ENCODE measurements around the gene ATP8A2.
"Not testable (repeated sequence)": the region's sequence is repeated elsewhere in the genome, so short reads cannot be mapped to it uniquely, and the experiment has no call there.

ATP8A2 gene

DNA sequence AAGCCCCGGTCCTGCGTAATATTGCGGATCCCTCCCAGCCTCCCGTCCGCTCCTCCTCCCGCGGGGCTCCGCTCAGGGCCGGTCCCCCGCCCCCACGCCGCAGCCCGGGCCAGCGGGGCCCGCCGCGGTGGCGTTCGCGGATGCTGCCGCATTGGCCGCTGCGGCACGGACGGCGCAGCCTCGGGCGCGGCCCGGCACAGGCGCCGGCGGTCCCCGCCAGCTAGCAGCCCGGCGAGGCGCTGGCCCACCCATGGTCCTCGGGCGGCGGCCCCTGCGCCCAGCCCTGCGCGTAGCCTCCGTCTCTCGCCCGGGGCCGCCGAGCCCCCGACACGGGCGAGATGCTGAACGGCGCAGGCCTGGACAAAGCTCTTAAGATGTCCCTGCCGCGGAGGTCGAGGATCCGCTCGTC lies at the start of gene ATP8A2:
TSS of gene ATP8A2 (plus strand) at position 100 of the 409 bp plus-strand sequence. CDS start at position 339, 239 bp downstream.
- no peak for DNase-seq

DNA sequence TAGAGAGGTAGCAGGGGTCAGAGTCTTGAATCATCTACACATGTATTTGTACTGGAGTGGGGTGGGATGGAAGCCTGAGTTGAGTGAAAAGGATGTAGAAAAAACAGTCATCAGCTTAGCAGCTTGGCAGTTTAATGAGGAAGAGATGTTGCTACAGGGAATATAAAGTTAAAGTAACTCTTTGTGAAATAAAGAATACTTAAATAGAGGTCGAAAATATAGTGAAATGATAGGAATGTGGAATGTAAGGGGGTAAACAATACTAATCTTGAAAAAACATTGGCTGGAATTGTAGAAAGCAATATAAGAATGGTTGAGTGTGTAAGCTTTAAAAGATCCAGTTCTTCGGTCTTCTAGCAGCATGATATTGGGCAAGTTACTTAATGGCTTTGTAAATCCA lies 47.7 kb upstream of the ATP8A2 start:
- DNase-seq = no peak

DNA sequence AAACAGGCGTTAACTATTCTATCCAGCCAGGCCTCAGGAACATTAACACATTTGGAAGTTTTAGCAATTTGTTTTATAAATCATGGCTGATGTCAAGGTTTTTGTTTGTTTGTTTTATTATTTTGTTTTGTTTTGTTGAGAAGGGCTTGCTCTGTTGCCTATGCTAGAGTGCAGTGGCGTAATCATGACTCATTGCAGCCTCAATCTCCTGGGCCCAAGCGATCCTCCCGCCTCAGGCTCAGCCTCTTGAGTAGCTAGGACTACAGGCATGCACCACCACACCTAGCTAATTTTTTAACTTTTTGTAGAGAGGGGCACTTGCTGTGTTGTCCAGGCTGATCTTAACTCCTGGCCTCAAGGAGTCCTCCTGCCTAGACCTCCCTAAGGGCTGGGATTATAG lies 42.1 kb upstream of the ATP8A2 start:
- no peak for DNase-seq

DNA sequence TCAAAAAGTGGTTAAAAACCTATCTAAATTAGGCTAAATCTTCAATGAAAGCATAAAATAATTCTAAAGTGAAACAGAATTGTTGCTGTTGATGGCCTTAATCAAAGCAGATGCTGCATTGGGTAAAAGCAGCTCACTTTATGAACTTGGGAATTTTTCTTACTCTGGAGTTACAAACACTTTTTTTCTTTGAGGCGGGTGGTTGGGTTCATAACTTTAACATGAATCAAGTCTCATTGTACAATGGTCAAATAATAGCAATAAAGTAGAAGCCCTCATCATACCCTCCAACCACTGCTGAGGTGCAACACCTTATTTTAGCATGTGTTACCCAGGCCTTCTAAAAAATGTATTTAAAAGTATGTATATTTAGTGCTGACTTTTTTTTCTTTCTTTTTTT lies 41.2 kb upstream of the ATP8A2 start:
- no peak for DNase-seq

DNA sequence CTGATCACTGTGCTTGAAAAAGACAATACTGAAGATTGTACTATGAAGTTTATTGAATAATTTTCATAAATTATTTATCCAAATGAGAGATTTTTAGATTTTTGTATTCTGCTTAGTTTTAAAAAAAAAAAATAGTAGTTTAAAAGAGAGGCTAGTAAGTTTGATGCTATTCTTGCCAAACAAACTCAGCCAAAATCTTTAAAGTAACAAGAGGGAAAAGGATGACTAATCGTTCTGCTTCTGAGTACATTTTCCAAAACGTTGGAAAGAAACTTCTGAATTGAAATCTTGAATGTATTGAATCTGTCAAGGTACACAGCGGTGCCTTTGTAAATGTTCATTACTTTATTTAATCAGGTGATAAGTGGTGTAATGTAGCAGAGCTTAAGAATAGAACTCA lies 35.9 kb upstream of the ATP8A2 start:
- DNase-seq = no peak

DNA sequence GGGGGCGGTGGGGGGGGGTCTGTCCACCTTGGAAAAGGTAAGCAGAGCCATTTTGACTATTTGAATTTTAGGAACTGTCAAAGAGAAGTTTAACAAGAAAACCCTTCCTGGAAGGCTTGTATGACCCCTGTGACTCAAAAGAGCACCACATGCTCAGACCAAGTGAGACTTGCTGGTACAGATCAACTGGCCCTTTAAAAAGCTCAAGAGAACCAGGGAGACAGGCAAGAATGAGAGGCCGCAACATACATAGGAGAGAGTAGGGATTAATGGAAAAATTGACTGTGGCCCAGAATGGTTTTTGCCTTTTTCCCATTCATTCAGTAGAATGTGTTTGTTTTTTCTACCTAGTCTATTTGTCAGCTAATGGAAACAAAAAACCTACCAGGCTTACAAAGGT lies 26.2 kb upstream of the ATP8A2 start:
- no peak for DNase-seq

DNA sequence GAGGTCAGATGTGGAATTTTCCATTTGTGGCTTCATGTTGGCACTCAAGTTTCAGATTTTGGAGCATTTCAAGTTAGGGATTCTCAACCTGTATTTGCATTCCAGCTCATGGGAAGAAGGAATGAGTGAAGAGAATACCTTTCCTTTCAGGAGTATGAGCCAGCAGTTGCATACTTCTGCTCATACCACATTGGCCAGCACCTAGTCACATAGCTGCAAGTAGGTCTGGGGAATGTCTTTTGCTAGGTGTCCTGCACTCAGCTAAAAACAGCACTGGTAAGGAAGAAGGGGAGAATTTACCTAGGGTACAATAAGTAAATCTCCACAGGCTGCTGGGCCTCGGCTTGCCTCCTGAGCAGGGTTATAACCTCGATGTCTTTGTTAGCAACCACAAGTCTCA lies 24.6 kb upstream of the ATP8A2 start:
- no peak for DNase-seq

DNA sequence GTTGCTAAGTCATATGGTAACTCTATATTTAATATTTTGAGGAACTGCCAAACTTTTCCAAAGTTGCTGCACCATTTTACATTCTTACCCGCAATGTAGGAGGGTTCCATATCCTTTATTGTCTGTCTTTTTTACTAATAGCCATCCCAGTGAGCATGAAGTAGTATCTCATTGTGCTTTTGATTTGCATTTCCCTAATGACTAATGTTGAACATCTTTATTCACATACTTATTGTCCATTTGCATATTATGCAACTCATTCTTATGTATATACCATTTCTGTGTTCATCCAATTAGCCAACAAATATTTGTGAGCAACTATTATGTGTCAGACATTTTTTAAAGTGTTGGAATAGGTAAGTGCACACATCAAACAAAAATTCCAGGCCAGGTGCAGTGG lies 20.4 kb upstream of the ATP8A2 start:
- no peak for DNase-seq

DNA sequence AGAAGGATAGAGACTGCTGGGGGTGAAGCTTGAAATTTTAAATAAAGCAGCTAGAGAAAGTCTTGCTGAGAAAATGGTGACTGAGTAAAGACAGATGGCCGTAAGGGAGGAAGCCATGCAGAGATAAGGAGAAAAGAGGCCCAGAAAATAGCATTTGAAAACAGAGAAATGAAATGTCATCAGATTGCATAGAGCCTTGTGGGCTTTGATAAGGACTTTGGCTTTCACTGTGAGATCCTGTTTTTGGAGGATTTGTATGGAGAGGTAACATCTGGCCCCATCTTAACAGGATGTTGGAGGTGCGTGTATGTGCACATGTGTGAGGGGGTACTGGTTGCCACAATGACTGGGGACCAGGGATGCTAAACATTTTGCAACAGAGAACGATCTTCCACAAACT lies 19.5 kb upstream of the ATP8A2 start:
- no peak for DNase-seq

DNA sequence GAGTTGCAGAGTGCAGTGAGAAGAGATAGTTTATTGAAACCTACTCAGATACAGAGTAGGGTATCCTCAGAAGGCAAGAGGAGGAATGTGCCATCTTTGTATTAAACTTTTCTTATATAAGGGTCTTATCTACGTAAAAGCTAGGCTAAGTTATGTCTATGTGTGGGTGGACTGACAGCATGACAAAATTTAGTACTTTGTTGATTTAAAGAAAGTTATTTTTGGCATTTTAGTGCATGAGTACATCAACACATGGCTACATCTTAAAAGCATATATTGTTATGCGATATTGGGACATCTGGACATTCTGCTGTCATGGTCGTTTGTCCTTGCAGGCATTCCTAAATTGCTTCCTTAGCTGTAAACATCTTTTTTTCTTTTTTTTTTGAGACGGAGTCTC lies 19.0 kb upstream of the ATP8A2 start:
- no peak for DNase-seq

DNA sequence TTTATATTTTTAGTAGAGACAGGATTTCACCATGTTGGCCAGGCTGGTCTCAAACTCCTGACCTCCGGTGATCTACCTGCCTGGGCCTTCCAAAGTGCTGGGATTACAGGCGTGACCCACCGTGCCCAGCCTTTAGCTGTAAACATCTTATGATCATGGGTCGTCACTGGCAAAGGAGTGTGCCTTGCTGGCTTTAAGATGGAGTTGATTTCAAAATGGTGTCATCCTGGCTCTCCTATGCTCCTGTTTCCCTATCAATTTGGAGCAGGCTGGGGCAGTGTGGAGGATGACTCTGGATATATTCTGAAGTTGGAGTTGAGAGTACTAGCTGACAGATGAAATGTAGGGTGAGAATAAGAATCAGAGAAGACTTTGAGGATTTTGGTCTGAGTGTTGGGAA lies 18.4 kb upstream of the ATP8A2 start:
- no peak for DNase-seq

DNA sequence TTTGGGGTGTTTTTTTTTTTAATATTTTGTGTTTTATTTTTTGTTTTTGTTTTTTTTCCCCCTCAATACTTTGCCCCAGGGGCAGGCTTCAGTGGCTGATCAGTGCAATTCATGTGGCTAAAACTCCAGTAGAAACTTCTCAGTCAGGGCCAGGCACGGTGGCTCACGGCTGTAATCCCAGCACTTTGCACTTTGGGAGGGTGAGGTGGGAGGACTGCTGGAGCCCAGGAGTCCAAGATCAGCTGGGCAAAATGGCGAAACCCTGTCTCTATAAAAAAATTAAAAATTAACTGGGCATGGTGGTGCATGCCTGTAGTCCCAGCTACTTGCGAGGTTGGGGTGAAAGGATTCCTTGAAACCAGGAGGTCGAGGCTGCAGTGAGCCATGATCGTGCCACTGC lies 17.4 kb upstream of the ATP8A2 start:
- no peak for DNase-seq

DNA sequence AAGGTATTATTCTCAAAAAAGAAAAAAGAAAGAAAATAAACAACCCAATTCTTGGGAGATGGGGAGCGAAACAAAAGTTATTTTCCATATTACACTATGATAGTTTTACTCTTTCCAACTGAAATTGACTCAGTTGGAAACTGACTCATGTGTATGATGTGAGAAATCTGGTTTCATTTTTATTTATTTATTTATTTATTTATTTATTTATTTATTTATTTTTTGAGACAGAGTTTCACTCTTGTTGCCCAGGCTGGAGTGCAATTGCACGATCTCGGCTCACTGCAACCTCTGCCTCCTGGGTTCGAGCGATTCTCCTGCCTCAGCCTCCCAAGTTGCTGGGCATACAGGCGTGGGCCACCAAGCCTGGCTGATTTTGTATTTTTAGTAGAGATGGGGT lies 11.3 kb upstream of the ATP8A2 start:
- DNase-seq = not testable (repeated sequence)

DNA sequence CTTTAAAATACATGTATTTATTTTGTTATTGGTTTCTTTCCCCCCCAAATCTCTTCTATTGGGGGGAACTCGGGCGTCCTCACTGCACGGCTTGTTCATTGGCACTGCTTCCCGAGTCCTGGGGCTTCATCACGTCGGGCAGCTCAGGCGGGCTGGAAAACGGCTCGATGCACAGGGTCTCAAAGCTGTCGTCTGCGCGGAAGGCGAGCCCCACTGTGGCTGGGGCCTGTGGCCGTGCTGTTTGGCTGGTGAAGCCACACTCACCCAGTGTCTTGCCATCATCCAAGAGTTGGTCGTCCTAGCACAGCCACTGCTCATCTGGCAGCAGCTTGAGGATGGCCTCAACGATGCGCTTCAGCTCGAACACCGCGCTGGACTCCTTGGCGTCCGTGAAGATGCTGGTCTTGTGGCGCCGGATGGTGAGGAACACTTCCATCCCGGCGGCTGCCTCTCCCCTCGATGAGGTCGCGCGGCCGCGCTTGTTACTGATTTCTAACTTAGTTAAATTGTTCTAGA lies 6.0 kb upstream of the ATP8A2 start:
- DNase-seq = no peak

DNA sequence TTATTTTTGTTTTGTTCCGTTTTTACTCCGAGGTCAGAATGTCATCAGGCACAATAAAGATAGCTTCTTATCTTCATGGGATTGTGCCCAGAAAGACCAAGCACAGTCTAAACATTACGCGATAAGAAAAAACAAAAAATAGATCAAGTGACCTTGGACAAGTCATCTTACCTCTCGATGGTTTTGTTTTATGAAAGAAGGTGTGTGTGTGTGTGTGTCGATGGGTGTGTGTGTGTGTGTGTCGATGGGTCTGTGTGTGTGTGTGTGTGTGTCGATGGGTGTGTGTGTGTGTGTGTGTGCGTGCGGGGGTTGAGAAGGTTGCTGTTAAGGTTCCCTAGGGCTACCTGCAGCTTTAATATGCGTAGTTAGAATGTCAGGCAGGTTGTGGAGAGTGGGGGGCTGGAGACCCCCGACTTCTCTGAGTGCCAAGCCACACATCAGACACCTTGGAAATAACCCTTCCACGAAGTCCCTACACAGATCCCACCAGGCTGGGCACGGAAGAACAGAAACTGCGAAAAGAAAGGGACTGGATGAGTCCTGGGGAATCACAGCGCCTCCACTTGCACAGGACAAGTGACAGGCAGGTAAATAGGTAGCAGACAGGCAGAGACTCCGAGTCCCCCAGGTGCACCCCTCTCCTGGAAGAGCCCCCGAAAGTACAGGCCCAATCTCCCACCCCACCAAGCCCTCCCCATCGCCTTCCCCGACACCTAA lies 458 bp upstream of the ATP8A2 start:
- no peak for DNase-seq

DNA sequence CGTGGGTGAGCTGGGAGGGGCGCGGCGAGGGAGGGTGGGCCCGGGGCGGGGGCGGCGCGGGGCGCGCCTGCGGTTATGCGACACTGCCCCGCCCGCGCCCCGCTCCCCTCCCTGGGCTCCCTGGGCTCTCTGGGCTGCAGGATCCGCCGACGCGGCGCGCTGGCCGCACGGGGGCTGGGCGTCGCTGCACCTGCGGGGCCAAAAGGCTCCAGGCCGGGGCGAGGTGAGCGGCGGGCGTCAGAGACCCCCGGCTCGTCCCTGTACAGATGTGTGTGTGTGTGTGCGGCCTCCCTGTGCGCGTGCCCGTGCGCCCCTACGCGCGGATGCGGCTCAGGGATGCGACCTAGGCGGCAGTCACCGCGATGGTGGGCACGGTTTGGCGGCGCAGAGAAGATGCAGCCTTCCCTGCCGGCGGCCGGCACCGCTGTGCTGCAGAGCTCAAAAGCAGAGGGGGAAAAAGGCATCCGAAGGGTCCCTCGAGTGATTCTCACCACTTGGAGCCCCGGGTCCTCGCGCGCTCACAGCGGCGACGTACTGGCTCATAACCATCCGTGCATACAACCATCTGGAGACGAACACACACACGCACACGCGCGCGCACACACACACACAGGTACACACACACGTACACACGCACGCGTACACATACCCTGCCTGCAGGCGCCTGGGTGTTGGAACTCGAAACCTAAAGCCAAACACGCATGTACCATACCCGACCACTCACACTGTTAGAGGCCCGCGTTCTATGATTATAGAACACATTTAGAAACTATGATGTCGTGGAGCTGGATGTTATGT lies 709 bp downstream of the ATP8A2 start:
- no peak for DNase-seq

DNA sequence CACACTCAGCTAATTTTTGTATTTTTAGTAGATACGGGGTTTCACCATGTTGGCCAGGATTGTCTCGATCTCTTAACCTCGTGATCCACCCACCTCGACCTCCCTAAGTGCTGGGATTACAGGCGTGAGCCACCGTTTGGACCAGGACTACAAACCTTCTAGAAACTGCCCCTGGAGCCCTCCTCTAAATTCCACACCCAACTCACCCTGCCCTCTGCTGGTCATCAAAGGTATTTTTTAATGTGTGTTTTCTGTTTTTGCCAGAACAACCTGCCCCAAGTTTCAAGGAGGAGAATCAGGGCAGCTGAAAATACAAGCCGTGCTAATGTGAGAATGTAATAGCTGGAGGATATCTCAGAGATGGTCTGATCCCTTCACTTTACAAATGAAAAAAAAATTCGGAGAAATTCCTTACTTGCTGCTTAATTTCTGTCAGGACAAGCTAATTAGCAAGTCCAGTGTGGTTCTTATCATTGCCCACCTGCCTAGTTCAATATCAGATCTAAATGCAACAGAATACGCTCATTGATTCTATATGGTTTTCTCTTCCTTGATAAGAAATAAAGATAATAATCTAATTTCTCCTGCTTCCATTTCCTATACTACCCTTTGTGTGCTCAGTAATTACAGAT lies 4.1 kb downstream of the ATP8A2 start:
- DNase-seq = no peak

DNA sequence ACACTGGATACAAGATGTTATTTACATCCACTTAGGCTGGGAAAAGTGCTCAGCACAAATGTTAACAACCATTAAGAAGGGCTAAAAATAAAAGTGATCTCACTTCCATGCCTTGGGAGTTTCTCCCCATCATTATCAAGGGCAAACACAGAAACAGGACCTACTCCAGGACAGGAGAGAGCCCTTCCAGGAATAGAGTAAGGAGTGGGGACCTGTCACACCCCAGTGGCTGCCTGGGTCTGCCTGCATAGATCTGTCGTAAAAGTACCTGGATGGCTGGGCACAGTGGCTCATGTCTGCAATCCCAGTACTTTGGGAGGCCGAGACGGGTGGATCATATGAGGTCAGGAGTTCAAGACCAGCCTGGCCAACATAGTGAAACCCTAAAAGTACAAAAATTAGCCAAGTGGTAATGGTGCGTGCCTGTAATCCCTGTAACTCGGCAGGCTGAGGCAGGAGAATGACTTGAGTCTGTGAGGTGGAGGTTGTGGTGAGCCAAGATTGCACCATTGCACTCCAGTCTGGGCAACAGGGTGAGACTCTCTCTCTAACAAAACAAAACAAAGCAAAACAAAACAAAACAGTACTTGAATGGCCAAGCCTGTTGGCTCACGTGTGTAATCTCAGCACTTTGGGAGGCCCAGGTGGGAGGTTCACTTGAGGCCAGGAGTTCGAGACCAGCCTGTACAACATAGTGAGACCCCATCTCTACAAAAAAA lies 5.6 kb downstream of the ATP8A2 start:
- DNase-seq = no peak

DNA sequence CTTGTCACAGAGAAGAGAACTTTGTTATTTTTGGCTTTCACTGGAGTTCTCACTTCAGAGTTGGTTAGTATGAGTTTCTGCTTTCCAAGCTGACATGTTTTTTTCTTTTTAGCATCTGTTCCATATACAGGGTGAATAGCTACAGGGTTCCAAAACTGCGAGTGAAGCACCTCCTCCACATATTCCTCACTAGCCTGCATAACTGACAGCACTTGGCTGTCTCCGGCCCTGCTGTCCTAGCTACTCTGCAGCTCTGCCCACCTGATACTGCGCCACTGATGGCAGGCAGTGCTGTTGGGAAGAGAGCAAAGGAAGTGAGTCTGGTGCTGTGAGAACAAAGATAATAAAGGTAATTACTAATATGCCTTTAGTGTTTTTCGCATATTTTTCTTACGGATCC lies 6.8 kb downstream of the ATP8A2 start:
- DNase-seq = no peak

DNA sequence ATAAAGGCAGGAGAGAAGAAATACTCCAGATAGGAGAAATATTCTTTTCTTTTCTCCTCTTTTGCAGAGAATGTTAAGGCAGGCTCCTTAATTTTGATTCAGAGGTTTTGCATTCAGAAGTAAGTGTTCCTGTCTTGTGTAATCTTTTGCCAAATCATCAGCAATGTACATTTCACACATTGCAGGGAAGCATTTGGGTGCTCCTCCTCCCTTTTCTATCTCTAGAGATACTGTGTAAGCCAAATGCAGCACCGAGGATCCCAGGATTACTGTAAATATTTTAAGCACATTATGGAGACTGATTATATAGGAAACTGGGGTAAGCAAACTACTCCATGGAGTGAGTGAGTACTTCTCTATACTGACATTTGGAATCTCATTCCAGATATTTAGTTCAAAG lies 7.2 kb downstream of the ATP8A2 start:
- no peak for DNase-seq

DNA sequence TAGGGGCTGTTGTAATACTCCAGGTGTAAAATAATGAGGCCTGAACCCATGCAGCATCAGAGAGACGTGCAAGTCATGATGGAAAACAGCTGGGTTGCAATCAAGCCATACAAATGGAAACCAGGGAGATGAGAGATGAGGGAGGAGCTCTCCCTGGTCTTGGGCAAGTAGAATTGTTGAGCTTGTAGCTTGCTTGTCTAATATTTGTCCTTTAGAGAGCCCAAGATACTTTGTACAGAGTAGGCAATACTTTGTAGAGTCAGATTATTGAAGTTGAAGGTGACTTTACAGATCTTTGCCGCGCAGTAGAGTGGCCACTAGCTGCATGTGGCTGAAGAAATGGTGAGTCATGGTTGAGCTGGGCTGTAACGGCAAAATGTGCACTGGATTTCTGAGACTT lies 8.3 kb downstream of the ATP8A2 start:
- DNase-seq = no peak

DNA sequence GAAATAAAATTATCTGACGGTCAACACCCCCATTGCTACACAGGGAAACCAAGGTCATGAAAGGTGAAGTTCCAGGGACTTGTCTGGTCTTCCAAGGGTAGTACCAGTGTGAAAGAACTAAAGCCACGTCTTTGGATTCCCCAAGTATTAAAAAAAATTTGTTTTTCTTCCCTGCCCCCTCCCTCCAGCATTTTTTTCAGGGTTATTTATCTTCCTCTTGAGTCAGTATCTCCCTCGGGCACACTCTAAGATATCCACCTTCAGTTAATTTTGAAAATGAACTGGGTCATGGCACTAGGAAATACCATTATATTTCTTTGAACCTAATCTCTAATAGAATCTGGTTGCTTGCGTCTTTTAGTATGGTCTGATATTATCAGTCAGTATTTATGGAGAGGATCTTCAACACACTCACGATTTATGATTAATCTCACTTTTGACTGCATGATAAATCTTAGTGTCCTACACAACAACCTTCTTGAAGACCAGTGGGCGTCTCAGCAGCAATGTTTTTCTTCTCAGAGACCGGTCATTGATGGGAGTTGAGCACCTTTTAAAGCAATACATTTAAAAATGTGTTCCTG lies 9.1 kb downstream of the ATP8A2 start:
- no peak for DNase-seq
